ENCODE data around the gene SMIM7.

Gene SMIM7

DNA sequence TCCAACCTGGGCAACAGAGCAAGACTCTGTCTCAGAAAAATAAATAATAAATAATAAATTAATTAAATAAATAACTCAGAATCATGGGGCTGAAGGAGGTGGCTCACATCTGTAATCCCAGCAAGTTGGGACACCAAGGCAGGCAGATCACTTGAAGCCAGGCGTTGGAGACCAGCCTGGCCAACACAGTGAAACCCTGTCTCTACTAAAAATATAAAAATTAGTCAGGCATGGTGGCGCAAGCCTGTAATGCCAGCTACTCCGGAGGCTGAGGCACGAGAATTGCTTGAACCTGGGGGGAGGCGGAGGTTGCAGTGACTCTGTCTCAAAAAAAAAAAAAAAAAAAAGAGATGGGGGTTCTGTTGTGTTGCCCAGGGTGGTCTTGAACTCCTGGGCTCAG is 8.2 kb upstream of the SMIM7 start:
- no peak for TF ChIP-seq GATA3 (IDR thresholded peaks at IDR 0.05; ENCODE audit: low read depth, low read length)
- TF ChIP-seq GATA2 (IDR thresholded peaks at IDR 0.05; ENCODE audit: low read depth, low read length) = no peak

DNA sequence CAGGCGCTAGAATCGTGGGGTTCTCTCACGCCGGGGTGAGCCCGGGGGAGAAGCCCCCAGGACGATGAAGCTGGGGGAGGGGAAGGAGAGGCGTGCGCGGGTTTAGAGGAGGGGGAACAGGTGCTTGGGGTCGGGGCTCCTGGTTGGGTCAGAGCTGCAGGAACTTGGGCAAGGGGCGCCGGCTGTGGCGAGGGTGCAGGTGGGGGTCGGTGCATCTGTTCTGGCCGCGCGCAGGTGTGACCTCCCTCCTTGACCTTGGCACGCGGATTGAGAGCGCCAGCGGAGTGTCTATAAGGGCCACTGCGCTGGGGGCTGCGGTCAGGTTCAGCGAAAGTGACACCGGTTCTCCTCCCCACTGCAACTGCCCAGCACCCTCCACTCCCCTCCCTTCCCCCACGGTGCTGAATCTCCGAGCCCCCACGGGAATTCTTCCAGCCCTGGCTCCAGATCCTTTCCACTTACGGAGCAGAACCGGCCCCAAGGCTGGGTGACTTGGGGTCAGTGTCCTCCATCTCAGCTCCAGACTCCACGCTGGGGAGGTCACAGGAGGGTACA is 1.6 kb upstream of the SMIM7 start:
- no peak for TF ChIP-seq GATA3 (IDR thresholded peaks at IDR 0.05; ENCODE audit: low read depth, low read length)
- TF ChIP-seq GATA2 (IDR thresholded peaks at IDR 0.05; ENCODE audit: low read depth, low read length) = no peak

DNA sequence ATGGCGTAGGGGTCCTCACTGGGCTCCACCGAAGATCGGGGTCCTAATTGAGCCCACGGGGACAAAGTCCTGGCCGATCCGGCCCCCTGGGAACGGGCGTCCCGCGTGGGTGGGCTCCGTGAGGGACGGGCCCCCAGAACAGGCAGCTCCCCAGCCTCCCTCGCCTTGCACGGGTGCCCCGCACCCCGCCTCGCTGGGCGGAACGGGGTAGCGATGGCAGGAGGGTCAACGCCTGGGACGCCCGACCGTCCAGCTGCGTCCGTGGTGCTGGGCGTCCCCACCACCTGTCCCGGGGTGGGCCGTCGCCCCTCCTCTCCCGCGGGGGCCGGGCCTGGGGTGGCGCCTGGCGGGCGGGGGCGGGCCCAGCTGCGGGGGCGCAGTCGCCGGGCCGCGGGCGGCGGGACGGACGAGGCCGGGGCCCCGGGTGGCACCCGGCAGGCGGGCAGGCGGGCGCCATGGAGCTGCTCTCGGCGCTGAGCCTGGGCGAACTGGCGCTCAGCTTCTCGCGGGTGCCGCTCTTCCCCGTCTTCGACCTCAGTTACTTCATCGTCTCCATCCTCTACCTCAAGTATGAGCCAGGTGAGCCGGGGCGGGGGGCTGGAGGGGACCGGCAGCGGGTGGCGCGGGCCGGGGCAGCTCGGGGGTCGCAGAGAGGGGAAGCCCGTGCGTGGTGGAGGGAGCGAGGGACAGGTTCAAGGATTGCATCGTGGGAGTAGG is 977 bp upstream of the SMIM7 start, which contains the start of gene TMEM38A:
Gene TMEM38A, plus strand, starts transcription at position 377 of the 717 bp plus-strand sequence. Its CDS starts 79 bp downstream, at position 456.
- no peak for TF ChIP-seq GATA3 (IDR thresholded peaks at IDR 0.05; ENCODE audit: low read depth, low read length)
- no peak for TF ChIP-seq GATA2 (IDR thresholded peaks at IDR 0.05; ENCODE audit: low read depth, low read length)

DNA sequence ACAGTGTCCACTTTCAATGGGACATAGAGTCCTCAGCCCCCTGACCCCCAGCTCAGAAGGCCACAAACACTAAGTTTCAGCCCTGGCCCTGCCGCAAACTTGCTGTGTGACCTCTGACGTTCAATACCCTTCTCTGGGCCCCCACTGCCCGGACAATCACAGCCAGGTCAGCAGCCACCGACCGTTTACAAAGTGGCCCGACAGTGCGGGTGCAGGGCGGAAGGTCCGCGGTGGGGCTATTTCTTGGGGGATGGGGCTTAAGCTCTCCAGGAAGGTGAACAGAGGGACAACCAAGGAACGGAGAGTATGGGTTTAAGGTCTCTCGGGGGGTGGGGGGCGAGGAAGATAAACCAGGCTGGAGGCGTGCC is 496 bp downstream of the SMIM7 start:
- TF ChIP-seq GATA2 (IDR thresholded peaks at IDR 0.05; ENCODE audit: low read depth, low read length) = no peak

GRCh38 chr19:16657384-16657783 is 2.6 kb downstream of the SMIM7 start:
- TF ChIP-seq GATA2 (IDR thresholded peaks at IDR 0.05; ENCODE audit: low read depth, low read length) = no peak
- TF ChIP-seq GATA3 (IDR thresholded peaks at IDR 0.05; ENCODE audit: low read depth, low read length) = no peak

DNA sequence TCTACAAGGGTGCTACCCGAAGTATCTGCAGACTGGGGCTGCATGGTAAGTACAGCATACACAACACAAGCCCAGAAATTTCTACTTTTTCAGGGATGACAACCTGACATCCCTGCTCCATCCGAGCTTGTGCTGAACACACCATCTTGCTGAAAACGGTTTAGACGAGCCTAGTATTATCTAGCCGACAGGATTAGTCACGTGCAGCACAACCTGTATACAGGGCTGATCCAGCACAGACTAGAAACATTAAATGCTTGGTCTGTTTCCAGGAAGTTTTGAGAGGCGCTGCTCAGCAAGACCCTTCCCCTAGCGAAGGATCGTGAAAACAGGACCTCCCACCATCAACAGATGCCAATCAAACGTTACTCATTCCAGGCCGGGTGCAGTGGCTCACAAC is 4.2 kb downstream of the SMIM7 start:
- TF ChIP-seq GATA2 (IDR thresholded peaks at IDR 0.05; ENCODE audit: low read depth, low read length) (no peak), GATA3 (IDR thresholded peaks at IDR 0.05; ENCODE audit: low read depth, low read length) (no peak)

GRCh38 chr19:16654627-16655026 is 5.3 kb downstream of the SMIM7 start:
- TF ChIP-seq GATA3 (IDR thresholded peaks at IDR 0.05; ENCODE audit: low read depth, low read length) (no peak), GATA2 (IDR thresholded peaks at IDR 0.05; ENCODE audit: low read depth, low read length) (no peak)

- TF ChIP-seq GATA2 (IDR thresholded peaks at IDR 0.05; ENCODE audit: low read depth, low read length) (no peak), GATA3 (IDR thresholded peaks at IDR 0.05; ENCODE audit: low read depth, low read length) (no peak)
These were observed 5.8 kb downstream of the SMIM7 start for GRCh38 chr19:16654140-16654539.

GRCh38 chr19:16652854-16653253 is 7.1 kb downstream of the SMIM7 start:
- no peak for TF ChIP-seq GATA3 (IDR thresholded peaks at IDR 0.05; ENCODE audit: low read depth, low read length)
- no peak for TF ChIP-seq GATA2 (IDR thresholded peaks at IDR 0.05; ENCODE audit: low read depth, low read length)

DNA sequence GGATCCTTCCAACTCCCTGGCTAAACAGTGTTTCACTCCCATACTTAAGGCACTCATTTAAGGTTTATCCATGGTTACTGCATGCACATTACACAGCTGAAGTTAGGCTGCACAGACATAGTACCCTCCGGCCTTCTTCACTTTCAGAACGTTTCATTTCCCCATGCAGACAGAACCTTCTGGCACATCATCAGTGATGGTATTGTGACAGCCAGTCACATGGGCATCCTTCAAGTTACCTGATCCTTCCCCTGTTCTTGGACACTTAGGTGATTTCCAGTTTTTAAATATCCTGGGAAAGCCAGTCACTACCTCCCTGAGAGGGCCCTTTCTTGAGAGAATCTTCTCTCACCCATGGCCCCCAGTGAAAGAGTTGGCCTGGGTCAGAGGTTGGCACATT is 9.1 kb downstream of the SMIM7 start:
- no peak for TF ChIP-seq GATA2 (IDR thresholded peaks at IDR 0.05; ENCODE audit: low read depth, low read length)
- no peak for TF ChIP-seq GATA3 (IDR thresholded peaks at IDR 0.05; ENCODE audit: low read depth, low read length)

- no peak for TF ChIP-seq GATA2 (IDR thresholded peaks at IDR 0.05; ENCODE audit: low read depth, low read length)
- TF ChIP-seq GATA3 (IDR thresholded peaks at IDR 0.05; ENCODE audit: low read depth, low read length) = no peak
These were observed 10.2 kb downstream of the SMIM7 start for GRCh38 chr19:16649734-16650133.

- TF ChIP-seq GATA3 (IDR thresholded peaks at IDR 0.05; ENCODE audit: low read depth, low read length) (no peak), GATA2 (IDR thresholded peaks at IDR 0.05; ENCODE audit: low read depth, low read length) (no peak)
These were observed 14.8 kb downstream of the SMIM7 start for GRCh38 chr19:16645140-16645539.

- no peak for TF ChIP-seq GATA3 (IDR thresholded peaks at IDR 0.05; ENCODE audit: low read depth, low read length)
- TF ChIP-seq GATA2 (IDR thresholded peaks at IDR 0.05; ENCODE audit: low read depth, low read length) = no peak
These were observed 18.2 kb downstream of the SMIM7 start for GRCh38 chr19:16641695-16642094.

GRCh38 chr19:16640951-16641350 is 19.0 kb downstream of the SMIM7 start:
- TF ChIP-seq GATA2 (IDR thresholded peaks at IDR 0.05; ENCODE audit: low read depth, low read length) (no peak), GATA3 (IDR thresholded peaks at IDR 0.05; ENCODE audit: low read depth, low read length) (no peak)

DNA sequence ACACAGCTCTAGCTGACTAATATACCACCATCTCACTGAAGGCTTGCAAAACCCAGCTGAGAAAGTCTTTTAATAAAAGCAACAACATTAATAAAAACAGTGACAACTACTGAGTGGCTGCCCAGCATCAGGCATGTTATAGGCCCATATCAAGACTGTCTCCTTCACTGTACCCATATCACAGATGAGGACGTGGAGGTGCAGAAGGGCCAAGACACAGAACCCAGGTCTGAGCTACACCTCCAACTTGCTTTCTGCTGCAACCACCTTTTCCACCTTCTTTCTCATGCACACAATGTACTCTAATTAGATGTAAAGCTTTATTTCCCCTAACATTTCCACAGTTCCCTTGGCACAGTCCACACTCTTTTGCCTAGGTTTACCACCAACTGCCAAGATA is 21.3 kb downstream of the SMIM7 start:
- TF ChIP-seq GATA2 (IDR thresholded peaks at IDR 0.05; ENCODE audit: low read depth, low read length) = no peak
- no peak for TF ChIP-seq GATA3 (IDR thresholded peaks at IDR 0.05; ENCODE audit: low read depth, low read length)

Measured in SH-SY5Y (cell line).